RKO (cell line): Measurements from ENCODE around the gene FBXW4.

Experiments used
- DNase-seq: peaks from one replicate; pipeline ENCODE4 v3.0.0-alpha.2; 2016; ENCODE audit warnings: low spot score

The FBXW4 gene

GRCh38 chr10:101694674-101695403, at the start of gene FBXW4:
Gene FBXW4 (minus strand): TSS chr10:101695170. CDS start chr10:101695105, 65 bp downstream.
- DNase-seq, result peak; percentile 66

- DNase-seq, result no peak
Observed at GRCh38 chr10:101744267-101744666, 49.3 kb upstream of the FBXW4 start.

GRCh38 chr10:101741938-101742337, 47.0 kb upstream of the FBXW4 start:
- no peak for DNase-seq

GRCh38 chr10:101736666-101737065, 41.7 kb upstream of the FBXW4 start:
- DNase-seq, result no peak

- no peak for DNase-seq
Observed at GRCh38 chr10:101732096-101732495, 37.1 kb upstream of the FBXW4 start.

GRCh38 chr10:101726115-101726387, 31.1 kb upstream of the FBXW4 start:
- DNase-seq, result no peak

GRCh38 chr10:101725296-101726114, 30.5 kb upstream of the FBXW4 start:
- no peak for DNase-seq

- DNase-seq, result no peak
Observed at GRCh38 chr10:101724446-101724845, 29.5 kb upstream of the FBXW4 start.

- DNase-seq, result no peak
Observed at GRCh38 chr10:101723176-101723575, 28.2 kb upstream of the FBXW4 start.

- DNase-seq, result no peak
Observed at GRCh38 chr10:101721806-101722205, 26.8 kb upstream of the FBXW4 start.

GRCh38 chr10:101720606-101721230, 25.7 kb upstream of the FBXW4 start:
- no peak for DNase-seq

GRCh38 chr10:101718690-101719275, 23.8 kb upstream of the FBXW4 start:
- DNase-seq, result no peak

- no peak for DNase-seq
Observed at GRCh38 chr10:101716891-101717659, 22.1 kb upstream of the FBXW4 start.

- no peak for DNase-seq
Observed at GRCh38 chr10:101712997-101713396, 18.0 kb upstream of the FBXW4 start.

GRCh38 chr10:101710793-101711192, 15.8 kb upstream of the FBXW4 start:
- DNase-seq, result no peak

GRCh38 chr10:101710059-101710695, 15.2 kb upstream of the FBXW4 start:
- DNase-seq, result no peak

GRCh38 chr10:101709359-101710058, 14.5 kb upstream of the FBXW4 start:
- no peak for DNase-seq

GRCh38 chr10:101708870-101709269, 13.9 kb upstream of the FBXW4 start:
- no peak for DNase-seq

- no peak for DNase-seq
Observed at GRCh38 chr10:101708073-101708472, 13.1 kb upstream of the FBXW4 start.

- no peak for DNase-seq
Observed at GRCh38 chr10:101704331-101704730, 9.4 kb upstream of the FBXW4 start.

GRCh38 chr10:101696632-101697031, 1.7 kb upstream of the FBXW4 start:
- DNase-seq, result no peak
